Ishikawa (cell line): ENCODE data around the gene GMPPA.

ENCODE experiments used
- NFIC ChIP-seq: IDR thresholded peaks from 2 replicates; pipeline ENCODE4 v1.6.1; 2012
- RAD21 ChIP-seq: IDR thresholded peaks from 2 replicates; pipeline ENCODE4 v1.6.1; 2012; ENCODE audit warnings: low read depth
- YY1 ChIP-seq: IDR thresholded peaks from 2 replicates; pipeline ENCODE4 v1.6.1; 2012; ENCODE audit warnings: low read depth

DNA sequence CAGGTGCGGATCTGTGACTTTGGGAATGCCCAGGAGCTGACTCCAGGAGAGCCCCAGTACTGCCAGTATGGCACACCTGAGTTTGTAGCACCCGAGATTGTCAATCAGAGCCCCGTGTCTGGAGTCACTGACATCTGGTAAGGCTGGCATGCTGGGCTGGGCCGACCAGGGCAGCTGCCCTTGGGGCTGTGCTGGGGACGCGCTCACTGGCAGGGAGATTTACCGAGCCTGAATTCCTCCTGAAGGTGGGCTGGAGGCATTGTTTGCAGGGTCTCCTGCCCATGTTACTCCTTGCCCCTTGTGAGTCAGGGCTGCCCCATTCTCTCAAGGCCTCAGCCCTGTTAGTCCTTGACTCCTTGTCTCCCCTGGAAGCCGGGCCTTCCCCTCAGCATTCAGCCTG, 18.7 kb upstream of the GMPPA start:
- no peak for TF ChIP-seq RAD21
- no peak for TF ChIP-seq YY1
- TF ChIP-seq NFIC: no peak
